ENCODE data around the gene LSM12. TPM values are rescaled to one million over a fixed set of nuclear protein-coding genes. Genes with fewer than 3 reads are reported as not detected.
A peak's percentile ranks its signal among the peaks of the same experiment; 100 is the strongest.

The LSM12 gene
- polyA plus RNA-seq, 4 donors = 38.6 to 43.5 (median 40.2) TPM

DNA sequence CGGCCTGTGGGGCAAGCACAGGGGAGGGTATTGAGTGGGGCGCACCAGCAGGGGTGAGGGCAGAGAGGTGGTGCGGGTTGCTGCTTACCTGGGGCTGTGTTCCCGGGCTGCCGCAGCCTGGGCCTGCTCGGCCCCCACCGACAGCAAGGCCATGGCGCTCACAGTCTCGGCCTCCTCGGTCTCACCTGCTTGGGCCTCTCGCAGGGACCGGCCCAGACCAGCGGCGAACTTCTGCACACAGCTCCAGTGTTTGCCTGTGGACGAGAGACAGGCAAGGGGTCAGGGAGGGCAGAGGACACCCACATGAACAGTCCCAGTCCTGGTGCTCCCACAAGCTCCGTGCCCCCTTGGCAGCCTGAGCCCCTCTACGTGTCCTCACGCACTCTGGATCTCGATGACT, 11.9 kb upstream of the LSM12 start:
- no peak for DNase-seq (ENCODE audit: low read depth in 4 of 4, low spot score in 2 of 4)

DNA sequence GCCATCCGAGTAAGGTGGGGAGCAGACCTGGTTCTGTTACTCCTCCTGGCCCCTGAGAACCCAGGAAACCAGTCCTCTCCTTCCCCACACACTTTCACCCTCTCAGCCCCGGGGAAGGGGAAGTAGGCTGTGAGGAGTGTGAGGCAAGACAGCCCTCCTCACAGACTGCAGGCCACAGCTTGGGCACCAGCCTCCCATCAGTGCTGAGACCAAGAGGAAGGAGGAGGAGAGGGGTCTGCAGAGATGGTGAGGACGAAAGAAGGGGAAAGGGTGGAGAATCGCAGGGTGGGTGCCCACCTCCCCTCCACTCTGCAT, 11.1 kb upstream of the LSM12 start:
- no peak for DNase-seq (ENCODE audit: low read depth in 4 of 4, low spot score in 2 of 4)

DNA sequence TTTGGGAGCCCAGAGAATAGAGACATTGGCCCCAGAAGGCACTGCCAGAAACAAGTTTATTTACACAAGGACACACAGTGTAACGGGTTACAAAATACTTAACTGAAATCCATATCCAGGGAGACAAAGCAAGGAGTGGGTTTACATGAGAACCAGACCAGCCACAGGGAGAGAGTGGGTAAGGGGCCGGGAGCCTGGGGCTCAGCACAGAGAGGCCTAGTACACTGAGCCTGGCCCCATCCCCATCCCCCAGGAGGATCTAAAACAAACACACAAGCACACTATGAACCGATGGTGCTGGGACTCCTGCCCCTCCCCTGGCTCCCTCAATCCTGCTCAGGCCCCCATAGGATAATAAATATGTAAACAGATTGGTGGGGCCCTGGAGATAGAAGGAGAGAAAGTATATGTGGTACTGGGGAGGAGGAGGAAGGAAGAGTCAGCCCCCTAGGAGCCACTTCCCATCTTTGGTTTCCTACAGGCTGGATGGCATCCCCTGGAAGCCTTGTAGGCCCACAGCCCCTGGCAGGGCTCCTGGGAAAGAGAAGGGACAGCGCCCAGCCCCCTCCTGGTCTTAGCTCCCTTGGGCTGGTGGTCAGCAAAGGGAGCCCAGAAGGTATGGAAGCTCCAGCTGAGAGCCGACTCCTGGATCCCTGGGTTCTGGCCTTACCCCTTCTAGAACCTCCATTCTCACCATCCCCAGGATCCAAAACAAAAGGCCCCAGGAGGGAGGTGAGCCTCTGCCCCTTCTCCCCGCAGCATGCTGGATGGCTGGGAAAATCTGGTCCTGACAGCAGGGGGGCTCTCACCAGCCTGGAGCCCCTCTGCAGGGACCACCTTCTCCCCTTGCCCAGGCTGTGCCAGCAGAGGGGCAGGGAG, 10.5 kb upstream of the LSM12 start:
- no peak for DNase-seq (ENCODE audit: low read depth in 4 of 4, low spot score in 2 of 4)

GRCh38 chr17:44075598-44076293, 9.3 kb upstream of the LSM12 start:
- DNase-seq (ENCODE audit: low read depth in 4 of 4, low spot score in 2 of 4) = no peak

- no peak for DNase-seq (ENCODE audit: low read depth in 4 of 4, low spot score in 2 of 4)
These were observed 8.4 kb upstream of the LSM12 start for GRCh38 chr17:44074911-44075285.

DNA sequence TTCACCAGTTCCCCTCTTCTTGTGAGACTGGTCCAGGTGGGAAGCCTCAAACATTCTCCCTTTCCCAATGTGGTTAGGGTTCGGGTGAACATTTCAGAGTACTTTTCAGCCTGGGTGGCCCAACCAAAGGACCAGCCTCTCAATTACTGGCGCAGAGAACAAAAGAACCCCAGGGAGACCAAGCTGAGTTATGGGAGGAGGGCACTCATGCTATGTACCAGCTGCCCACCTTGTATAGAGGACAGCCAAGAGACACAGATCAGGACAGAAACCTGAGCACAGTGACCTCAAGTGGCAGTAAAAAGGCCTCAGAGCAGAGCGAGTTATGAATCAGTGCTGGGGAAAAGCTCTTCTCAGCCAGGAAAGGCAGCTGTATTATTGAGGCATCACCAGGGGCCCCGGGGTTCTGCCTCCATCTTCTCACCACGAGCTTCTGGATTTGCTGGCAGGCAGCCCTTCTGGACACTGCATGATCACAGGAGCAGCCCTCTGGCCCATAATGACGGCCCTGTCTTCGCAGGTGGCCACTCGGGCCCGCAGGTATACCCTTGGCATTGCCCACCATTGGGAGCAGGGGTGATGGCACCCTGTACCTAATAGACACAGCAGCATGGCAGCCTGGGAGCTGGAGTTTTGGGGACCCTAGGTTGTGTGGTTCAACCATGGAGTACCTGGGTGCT, 7.9 kb upstream of the LSM12 start:
- DNase-seq (ENCODE audit: low read depth in 4 of 4, low spot score in 2 of 4) = no peak

- DNase-seq (ENCODE audit: low read depth in 4 of 4, low spot score in 2 of 4) = no peak
These were observed 5.3 kb upstream of the LSM12 start for GRCh38 chr17:44071772-44072171.

GRCh38 chr17:44071198-44071520, 4.7 kb upstream of the LSM12 start:
- DNase-seq (ENCODE audit: low read depth in 4 of 4, low spot score in 2 of 4) = no peak

- DNase-seq (ENCODE audit: low read depth in 4 of 4, low spot score in 2 of 4) = peak; percentile 88 to 97 (median 91)
These were observed 4.2 kb upstream of the LSM12 start, which contains the start of gene G6PC3 for GRCh38 chr17:44070455-44071197. G6PC3 (plus strand) TSS chr17:44070735; CDS start chr17:44070966, 231 bp downstream.

GRCh38 chr17:44069974-44070454, 3.5 kb upstream of the LSM12 start:
- DNase-seq (ENCODE audit: low read depth in 4 of 4, low spot score in 2 of 4) = no peak

DNA sequence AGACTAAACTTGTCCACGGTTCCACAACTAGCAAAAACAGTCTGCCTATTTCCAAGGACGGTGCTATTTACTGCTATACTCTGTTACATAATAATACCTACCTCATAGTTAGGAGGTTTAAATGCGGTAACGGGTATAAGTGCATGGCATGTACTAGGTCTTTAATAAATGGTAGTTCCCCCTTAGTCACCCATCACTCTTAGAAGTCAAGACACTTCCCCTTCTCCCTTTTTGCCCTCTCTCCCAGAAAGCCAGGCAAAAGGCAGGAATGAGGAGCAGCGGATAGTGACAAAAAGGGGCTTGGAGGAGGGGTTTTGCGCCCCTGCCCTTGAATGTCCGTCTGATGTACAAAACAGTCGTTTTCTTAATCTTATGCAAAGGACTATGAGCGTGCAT, 1.1 kb upstream of the LSM12 start:
- no peak for DNase-seq (ENCODE audit: low read depth in 4 of 4, low spot score in 2 of 4)

- no peak for DNase-seq (ENCODE audit: low read depth in 4 of 4, low spot score in 2 of 4)
These were observed 735 bp downstream of the LSM12 start for GRCh38 chr17:44065668-44066203.

- DNase-seq (ENCODE audit: low read depth in 4 of 4, low spot score in 2 of 4) = no peak
These were observed 2.5 kb downstream of the LSM12 start for GRCh38 chr17:44063704-44064639.

DNA sequence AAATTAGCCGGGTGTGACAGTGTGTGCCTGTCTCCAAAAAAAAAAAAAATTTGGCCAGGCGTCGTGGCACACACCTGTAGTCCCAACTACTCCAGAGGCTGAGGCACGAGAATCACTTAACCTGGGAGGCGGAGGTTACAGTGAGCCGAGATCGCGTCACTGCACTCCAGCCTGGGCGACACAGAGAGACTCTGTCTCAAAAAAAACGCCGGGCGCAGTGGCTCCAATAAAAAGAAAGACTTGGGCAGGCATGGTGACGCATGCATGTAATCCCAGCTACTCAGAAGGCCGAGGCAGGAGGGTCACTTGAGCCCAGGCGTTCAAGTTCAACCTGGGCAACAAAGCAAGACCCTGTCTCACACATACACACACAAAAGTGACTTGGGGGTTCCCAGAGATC, 3.6 kb downstream of the LSM12 start:
- DNase-seq (ENCODE audit: low read depth in 4 of 4, low spot score in 2 of 4) = no peak

GRCh38 chr17:44061446-44061845, 5.0 kb downstream of the LSM12 start:
- no peak for DNase-seq (ENCODE audit: low read depth in 4 of 4, low spot score in 2 of 4)

DNA sequence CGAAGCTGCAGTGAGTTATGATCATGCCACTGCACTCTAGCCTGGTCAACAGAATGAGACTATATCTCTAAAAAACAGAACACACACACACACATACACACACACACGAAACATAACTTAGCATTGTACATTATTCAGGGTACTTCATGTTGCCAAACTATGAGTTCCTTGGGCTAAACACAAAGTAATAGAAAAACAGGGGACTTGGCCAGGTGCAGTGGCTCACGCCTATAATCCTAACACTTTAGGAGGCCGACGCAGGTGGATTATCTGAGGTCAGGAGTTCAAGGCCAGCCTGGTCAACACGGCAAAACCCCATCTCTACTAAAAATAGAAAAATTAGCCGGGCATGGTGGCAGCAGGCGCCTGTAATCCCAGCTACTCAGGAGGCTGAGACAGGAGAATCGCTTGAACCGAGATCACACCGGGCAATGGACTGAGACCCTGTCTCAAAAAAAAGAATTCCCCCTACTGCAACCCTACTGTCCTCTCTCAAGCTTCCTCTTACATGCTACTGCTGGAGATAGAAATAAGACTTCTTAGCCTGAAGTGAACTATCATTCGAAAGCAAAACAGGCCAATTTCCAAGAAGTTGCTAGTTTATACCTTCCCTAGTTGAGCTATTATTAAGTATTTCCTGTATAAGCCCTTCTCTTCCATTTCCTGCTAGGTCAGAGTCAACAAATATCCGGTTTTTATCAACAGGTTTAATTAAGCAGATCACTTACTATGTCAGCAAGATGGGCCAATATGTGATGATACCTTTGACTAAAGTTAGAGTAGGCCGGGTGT, 7.2 kb downstream of the LSM12 start:
- DNase-seq (ENCODE audit: low read depth in 4 of 4, low spot score in 2 of 4) = no peak

- DNase-seq (ENCODE audit: low read depth in 4 of 4, low spot score in 2 of 4) = no peak
These were observed 13.2 kb downstream of the LSM12 start for GRCh38 chr17:44053125-44053872.
